Tibial nerve (tissue), 4 donors: ENCODE results near the gene IFT57.

Source experiments
- CTCF ChIP-seq, 5 experiments: fragments of 200-600 bp in 3 of 5; fragments of 450-650 bp in 2 of 5; sonication (generic) in 3 of 5; IDR thresholded peaks; one replicate each; pipeline ENCODE4 v1.5.1; 2016 to 2019; ENCODE audit warnings: antibody characterized with exemption in 5 of 5, mild to moderate bottlenecking in 3 of 5, moderate library complexity in 2 of 5
- EP300 ChIP-seq, 2 donors: sonication (generic); formaldehyde crosslinking; IDR thresholded peaks; one replicate each; pipeline ENCODE4 v1.6.1; 2017; ENCODE audit warnings: antibody characterized with exemption in 2 of 2, mild to moderate bottlenecking in 1 of 2
- POLR2A ChIP-seq, 2 donors: fragments of 450-650 bp; IDR thresholded peaks; one replicate each; pipeline ENCODE4 v1.6.1; 2017; ENCODE audit warnings: antibody characterized with exemption in 2 of 2, mild to moderate bottlenecking in 2 of 2, moderate library complexity in 2 of 2

- TF ChIP-seq POLR2A (IDR thresholded peaks at IDR 0.05) (no peak), CTCF (IDR thresholded peaks at IDR 0.05) (no peak), EP300 (IDR thresholded peaks at IDR 0.05) (no peak)
Measured at GRCh38 chr3:108156312-108156853, 65.8 kb downstream of the IFT57 start.
